Nephron progenitor cell (in vitro differentiated cells): Measurements from ENCODE around the gene TTK.
A peak's percentile ranks its signal among the peaks of the same experiment; 100 is the strongest.

ENCODE experiments used
- DNase-seq: peaks from one replicate; pipeline ENCODE4 v3.0.0; 2021
- H3K27ac Mint-ChIP-seq: 2 replicates; pipeline ENCODE4 v1.8.0; 2021; ENCODE audit warnings: mild to moderate bottlenecking, moderate library complexity, mixed read lengths
- H3K27me3 Mint-ChIP-seq: 2 replicates; pipeline ENCODE4 v1.8.0; 2021; ENCODE audit warnings: mild to moderate bottlenecking, low read depth, mixed read lengths; ENCODE audit not compliant: poor library complexity
- H3K36me3 Mint-ChIP-seq: 2 replicates; pipeline ENCODE4 v1.8.0; 2021; ENCODE audit warnings: low read depth, mixed read lengths
- H3K4me1 Mint-ChIP-seq: 2 replicates; pipeline ENCODE4 v1.8.0; 2021; ENCODE audit warnings: mixed read lengths
- H3K4me3 Mint-ChIP-seq: 2 replicates; pipeline ENCODE4 v1.8.0; 2021; ENCODE audit warnings: mild to moderate bottlenecking, moderate library complexity, mixed read lengths
- H3K9me3 Mint-ChIP-seq: 2 replicates; pipeline ENCODE4 v1.8.0; 2021; ENCODE audit warnings: mild to moderate bottlenecking, moderate library complexity, mixed read lengths
- TF ChIP-seq, protein P1 (sequence below): fragments of 200-600 bp; sonication (generic); IDR thresholded peaks from 2 replicates; pipeline ENCODE4 v1.5.0; 2021; ENCODE audit warnings: antibody characterized with exemption

TTK gene

DNA sequence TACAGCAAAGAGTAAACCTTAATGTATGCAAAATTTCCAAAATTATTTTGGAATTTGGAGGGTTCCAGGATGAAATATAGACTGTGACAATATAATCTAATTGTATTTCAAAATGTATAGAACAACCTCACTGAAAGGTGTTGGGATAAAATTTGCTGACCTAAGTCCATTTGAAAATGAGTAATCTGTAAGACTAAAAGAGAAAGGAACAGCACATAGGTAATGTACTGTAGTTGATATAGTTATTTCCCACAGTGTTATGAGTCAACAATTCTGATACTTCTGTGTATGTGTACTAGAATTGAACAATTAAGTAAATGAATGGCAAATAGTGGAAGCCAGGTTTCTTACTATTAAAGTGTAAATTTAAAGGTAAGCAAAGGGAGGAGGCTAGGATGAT lies 33.3 kb upstream of the TTK start:
- TF ChIP-seq, protein P1, sequence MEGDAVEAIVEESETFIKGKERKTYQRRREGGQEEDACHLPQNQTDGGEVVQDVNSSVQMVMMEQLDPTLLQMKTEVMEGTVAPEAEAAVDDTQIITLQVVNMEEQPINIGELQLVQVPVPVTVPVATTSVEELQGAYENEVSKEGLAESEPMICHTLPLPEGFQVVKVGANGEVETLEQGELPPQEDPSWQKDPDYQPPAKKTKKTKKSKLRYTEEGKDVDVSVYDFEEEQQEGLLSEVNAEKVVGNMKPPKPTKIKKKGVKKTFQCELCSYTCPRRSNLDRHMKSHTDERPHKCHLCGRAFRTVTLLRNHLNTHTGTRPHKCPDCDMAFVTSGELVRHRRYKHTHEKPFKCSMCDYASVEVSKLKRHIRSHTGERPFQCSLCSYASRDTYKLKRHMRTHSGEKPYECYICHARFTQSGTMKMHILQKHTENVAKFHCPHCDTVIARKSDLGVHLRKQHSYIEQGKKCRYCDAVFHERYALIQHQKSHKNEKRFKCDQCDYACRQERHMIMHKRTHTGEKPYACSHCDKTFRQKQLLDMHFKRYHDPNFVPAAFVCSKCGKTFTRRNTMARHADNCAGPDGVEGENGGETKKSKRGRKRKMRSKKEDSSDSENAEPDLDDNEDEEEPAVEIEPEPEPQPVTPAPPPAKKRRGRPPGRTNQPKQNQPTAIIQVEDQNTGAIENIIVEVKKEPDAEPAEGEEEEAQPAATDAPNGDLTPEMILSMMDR, result no peak
- Mint-ChIP-seq H3K27ac (no peak overlapping the region), H3K27me3 (peaks cover 7% of the 10 kb centered on the region), H3K4me1 (no peaks in the 10 kb centered on the region), H3K36me3 (no peaks in the 10 kb centered on the region), H3K9me3 (peaks cover 39% of the 10 kb centered on the region), H3K4me3 (no peak overlapping the region)
- DNase-seq, result no peak

DNA sequence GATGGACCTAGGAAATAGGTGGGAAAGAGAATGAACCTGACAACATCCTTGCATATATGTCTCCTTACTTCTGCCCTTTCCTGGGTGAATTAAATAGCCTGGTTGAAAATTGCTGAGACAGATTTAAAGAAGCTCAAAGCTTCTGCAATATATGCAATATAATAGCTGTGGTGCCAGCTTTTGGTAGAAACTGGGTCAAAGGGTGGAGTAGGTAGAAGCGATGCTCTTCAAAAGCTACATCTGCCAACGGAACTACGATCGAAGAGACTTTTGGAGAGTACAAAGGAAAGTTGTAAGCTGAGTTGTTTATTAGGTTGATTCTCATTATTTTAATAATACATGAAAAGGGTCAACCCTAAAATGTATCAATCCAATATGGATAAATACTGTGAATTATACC lies 22.8 kb upstream of the TTK start:
- Mint-ChIP-seq H3K27ac (no peak overlapping the region), H3K36me3 (no peaks in the 10 kb centered on the region), H3K9me3 (no peaks in the 10 kb centered on the region), H3K27me3 (peaks cover 2% of the 10 kb centered on the region), H3K4me3 (no peak overlapping the region), H3K4me1 (peaks cover 10% of the 10 kb centered on the region)
- no peak for DNase-seq
- TF ChIP-seq, protein P1, result no peak

DNA sequence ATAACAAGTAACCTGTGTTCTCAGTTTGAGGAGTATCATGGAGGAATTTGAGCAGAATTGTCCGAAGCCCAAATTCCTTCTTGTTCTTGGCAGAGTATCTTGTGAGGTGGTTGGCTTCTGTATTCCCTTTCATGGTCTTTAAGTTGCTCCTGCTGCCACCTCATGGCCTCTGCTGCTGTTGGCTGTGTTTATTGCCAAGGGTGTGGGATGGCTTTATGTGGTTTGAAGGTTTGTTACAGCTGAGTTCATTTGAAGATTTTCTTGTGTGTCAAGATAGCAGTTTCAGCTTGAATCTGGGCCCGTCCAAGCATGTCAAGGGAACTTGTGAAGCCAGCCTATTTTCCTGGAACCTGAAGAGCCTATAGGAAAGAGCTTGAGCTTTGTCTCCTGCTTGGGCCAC lies 20.2 kb upstream of the TTK start:
- H3K27ac Mint-ChIP-seq, result no peak overlapping the region
- H3K27me3 Mint-ChIP-seq, result no peaks in the 10 kb centered on the region
- peak; percentile 6 for DNase-seq
- no peaks in the 10 kb centered on the region for H3K9me3 Mint-ChIP-seq
- TF ChIP-seq, protein P1, result no peak
- no peaks in the 10 kb centered on the region for H3K36me3 Mint-ChIP-seq
- peaks cover 10% of the 10 kb centered on the region for H3K4me1 Mint-ChIP-seq
- H3K4me3 Mint-ChIP-seq, result no peak overlapping the region

DNA sequence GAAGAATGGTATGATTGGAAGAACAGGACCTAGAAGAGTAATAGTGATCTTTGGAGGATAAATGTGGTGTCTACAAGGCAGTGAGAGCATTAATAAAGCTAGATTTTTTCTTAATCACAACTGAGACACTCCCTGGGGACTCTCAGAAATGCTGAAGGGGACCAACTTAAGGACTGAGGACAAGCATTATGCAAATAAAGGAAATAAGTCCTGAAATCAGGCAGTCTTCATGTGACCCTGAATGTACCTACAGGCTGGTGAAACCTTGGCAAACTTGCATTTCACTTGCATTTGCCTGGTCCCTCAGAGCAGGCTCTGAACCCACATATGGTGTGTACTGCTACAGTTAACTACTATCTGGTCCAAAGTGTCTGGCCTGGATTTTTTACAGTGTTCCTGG lies 19.3 kb upstream of the TTK start:
- Mint-ChIP-seq H3K9me3 (no peaks in the 10 kb centered on the region), H3K27ac (no peak overlapping the region), H3K4me1 (peaks cover 10% of the 10 kb centered on the region), H3K27me3 (no peaks in the 10 kb centered on the region), H3K36me3 (no peaks in the 10 kb centered on the region), H3K4me3 (no peak overlapping the region)
- TF ChIP-seq, protein P1, result no peak
- DNase-seq, result no peak

DNA sequence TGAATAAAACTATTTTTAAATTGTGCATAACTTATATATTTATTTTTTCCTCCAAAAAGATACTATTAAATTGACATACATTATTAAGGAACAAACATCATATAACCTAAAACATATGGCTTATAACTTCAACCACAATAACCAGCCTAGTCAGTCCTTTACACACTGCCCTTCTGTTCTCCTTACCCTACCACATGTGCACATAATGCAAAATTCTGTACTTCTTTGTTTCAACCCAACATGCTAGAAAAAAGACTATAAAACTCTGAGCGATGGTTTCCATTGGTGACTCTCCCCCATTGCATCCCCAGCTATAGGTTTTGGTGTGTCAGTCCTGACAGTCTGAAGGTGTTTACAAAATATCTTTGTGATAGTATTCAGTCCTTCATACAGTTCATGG lies 14.8 kb upstream of the TTK start:
- TF ChIP-seq, protein P1, result no peak
- DNase-seq, result no peak
- Mint-ChIP-seq H3K4me3 (no peak overlapping the region), H3K4me1 (peaks cover 5% of the 10 kb centered on the region), H3K9me3 (no peaks in the 10 kb centered on the region), H3K27me3 (peaks cover 2% of the 10 kb centered on the region), H3K27ac (no peak overlapping the region), H3K36me3 (no peaks in the 10 kb centered on the region)

DNA sequence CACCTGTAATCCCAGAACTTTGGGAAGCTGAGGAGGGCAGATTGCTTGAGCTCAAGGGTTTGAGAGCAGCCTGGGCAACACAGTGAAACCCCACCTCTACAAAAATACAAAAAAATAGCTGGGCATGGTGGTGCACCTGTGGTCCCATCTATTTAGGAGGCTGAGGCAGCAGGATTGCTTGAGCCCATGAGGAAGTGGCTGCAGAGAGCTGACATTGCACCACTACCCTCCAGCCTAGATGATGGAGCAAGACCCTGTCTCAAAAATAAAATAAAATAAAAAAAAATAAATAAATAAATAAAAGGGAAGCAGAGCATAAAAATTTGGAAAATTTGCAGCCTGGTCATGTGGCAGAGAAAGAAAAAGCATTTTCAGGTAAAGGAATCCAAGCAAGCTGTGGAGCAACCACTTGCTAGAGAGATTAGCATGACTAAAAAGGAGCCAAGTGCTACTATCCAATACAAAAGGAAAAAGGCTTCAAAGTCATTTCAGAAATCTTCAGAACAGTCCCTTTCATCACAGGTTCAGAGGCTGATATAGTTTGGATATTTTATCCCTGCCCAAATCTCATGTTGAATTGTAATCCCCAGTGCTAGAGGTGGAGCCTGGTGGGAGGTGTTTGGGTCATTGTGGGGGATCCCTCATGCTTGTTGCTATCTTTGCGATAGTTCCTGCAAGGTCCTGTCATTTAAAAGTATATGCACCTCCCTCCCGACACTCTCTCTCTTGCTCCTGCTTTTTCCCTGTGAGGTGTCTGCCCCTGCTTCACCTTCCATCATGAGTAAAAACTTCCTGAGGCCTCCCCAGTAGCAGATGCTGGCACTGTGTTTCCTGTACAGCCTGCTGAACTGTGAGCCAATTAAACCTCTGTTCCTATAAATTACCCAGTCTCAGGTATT lies 11.2 kb upstream of the TTK start:
- H3K4me3 Mint-ChIP-seq, result no peak overlapping the region
- H3K36me3 Mint-ChIP-seq, result no peaks in the 10 kb centered on the region
- H3K27me3 Mint-ChIP-seq, result peaks cover 7% of the 10 kb centered on the region
- TF ChIP-seq, protein P1, result no peak
- H3K9me3 Mint-ChIP-seq, result peaks cover 5% of the 10 kb centered on the region
- H3K27ac Mint-ChIP-seq, result no peak overlapping the region
- H3K4me1 Mint-ChIP-seq, result no peaks in the 10 kb centered on the region
- DNase-seq, result no peak
